ENCODE data around the gene ACAT2.

Gene ACAT2

DNA sequence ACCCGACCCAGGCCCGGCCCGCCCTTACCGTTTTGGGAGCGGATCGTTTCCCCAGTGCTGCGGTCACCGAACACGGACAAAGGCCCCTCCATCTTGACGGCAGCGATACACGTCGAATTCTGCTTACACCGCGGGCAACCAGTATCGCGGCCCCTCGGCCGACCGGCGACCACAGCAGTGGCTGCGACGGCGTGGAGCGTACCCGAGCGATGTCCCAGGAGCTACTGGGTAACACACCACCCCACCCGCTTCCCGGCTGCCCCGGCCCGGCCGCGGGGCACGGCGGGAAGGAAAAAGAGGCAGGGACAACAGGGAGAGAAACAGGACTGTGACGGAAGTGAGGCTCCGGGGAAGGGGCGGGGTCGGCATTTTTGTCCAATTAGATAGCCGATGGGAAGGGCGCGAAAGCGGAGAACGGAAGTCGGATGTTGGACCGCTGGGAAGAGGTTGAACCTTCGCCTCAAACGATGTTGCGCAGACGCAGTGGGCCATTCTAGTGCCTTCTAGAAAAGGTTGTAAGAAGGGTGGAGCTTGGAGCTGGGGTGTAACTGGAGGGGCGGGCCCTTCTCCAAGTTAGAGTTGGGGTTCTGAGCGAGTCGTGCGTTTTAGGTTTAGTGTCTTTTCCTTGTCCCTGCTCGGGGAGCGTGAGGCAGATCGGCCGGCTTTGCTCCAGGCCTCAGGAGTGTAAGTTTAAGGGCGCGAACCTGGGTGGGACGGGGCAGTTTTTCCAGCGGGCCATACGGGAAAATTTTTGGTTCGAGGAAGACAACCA lies 27.7 kb downstream of the ACAT2 start, which contains the start of gene TCP1 (continued):
- no peak for TF ChIP-seq ZNF211 (tag by site-specific recombination; IDR thresholded peaks at IDR 0.05; ENCODE audit: low read depth)
- TF ChIP-seq ZNF610 (tag by site-specific recombination; IDR thresholded peaks at IDR 0.05; ENCODE audit: borderline replicate concordance) = 0 out of 2 replicates have a peak, but pooled peaks have one; percentile 38
- TF ChIP-seq, protein P1, sequence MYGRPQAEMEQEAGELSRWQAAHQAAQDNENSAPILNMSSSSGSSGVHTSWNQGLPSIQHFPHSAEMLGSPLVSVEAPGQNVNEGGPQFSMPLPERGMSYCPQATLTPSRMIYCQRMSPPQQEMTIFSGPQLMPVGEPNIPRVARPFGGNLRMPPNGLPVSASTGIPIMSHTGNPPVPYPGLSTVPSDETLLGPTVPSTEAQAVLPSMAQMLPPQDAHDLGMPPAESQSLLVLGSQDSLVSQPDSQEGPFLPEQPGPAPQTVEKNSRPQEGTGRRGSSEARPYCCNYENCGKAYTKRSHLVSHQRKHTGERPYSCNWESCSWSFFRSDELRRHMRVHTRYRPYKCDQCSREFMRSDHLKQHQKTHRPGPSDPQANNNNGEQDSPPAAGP (tag by site-specific recombination; IDR thresholded peaks at IDR 0.05) = peak; percentile 26; the same call in 1 of the 2 replicates
- TF ChIP-seq, protein P2, sequence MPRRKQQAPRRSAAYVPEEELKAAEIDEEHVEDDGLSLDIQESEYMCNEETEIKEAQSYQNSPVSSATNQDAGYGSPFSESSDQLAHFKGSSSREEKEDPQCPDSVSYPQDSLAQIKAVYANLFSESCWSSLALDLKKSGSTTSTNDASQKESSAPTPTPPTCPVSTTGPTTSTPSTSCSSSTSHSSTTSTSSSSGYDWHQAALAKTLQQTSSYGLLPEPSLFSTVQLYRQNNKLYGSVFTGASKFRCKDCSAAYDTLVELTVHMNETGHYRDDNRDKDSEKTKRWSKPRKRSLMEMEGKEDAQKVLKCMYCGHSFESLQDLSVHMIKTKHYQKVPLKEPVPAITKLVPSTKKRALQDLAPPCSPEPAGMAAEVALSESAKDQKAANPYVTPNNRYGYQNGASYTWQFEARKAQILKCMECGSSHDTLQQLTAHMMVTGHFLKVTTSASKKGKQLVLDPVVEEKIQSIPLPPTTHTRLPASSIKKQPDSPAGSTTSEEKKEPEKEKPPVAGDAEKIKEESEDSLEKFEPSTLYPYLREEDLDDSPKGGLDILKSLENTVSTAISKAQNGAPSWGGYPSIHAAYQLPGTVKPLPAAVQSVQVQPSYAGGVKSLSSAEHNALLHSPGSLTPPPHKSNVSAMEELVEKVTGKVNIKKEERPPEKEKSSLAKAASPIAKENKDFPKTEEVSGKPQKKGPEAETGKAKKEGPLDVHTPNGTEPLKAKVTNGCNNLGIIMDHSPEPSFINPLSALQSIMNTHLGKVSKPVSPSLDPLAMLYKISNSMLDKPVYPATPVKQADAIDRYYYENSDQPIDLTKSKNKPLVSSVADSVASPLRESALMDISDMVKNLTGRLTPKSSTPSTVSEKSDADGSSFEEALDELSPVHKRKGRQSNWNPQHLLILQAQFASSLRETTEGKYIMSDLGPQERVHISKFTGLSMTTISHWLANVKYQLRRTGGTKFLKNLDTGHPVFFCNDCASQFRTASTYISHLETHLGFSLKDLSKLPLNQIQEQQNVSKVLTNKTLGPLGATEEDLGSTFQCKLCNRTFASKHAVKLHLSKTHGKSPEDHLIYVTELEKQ (tag by site-specific recombination; IDR thresholded peaks at IDR 0.05; ENCODE audit: borderline replicate concordance) = 0 out of 2 replicates have a peak, but pooled peaks have one; percentile 9
- 0 out of 2 replicates have a peak, but pooled peaks have one; percentile 25 for TF ChIP-seq ZNF324 (tag by site-specific recombination; IDR thresholded peaks at IDR 0.05)
- peak; percentile 62 for TF ChIP-seq ZNF394 (tag by site-specific recombination; IDR thresholded peaks at IDR 0.05; ENCODE audit: borderline replicate concordance)
- TF ChIP-seq, protein P3, sequence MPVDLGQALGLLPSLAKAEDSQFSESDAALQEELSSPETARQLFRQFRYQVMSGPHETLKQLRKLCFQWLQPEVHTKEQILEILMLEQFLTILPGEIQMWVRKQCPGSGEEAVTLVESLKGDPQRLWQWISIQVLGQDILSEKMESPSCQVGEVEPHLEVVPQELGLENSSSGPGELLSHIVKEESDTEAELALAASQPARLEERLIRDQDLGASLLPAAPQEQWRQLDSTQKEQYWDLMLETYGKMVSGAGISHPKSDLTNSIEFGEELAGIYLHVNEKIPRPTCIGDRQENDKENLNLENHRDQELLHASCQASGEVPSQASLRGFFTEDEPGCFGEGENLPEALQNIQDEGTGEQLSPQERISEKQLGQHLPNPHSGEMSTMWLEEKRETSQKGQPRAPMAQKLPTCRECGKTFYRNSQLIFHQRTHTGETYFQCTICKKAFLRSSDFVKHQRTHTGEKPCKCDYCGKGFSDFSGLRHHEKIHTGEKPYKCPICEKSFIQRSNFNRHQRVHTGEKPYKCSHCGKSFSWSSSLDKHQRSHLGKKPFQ (tag by site-specific recombination; IDR thresholded peaks at IDR 0.05) = peak; percentile 46; the same call in 1 of the 2 replicates
- TF ChIP-seq ZBTB17 (tag by site-specific recombination; IDR thresholded peaks at IDR 0.05) = peak; percentile 56
- 0 out of 2 replicates have a peak, but pooled peaks have one; percentile 24 for TF ChIP-seq ZNF792 (tag by site-specific recombination; IDR thresholded peaks at IDR 0.05)
- TF ChIP-seq, protein P4, sequence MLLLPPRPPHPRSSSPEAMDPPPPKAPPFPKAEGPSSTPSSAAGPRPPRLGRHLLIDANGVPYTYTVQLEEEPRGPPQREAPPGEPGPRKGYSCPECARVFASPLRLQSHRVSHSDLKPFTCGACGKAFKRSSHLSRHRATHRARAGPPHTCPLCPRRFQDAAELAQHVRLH (tag by site-specific recombination; IDR thresholded peaks at IDR 0.05) = no peak
- no peak for TF ChIP-seq ZFP3 (tag by site-specific recombination; IDR thresholded peaks at IDR 0.05; ENCODE audit: low read depth)
- peak; percentile 35; the same call in 1 of the 2 replicates for TF ChIP-seq OSR2 (tag by site-specific recombination; IDR thresholded peaks at IDR 0.05)
- TF ChIP-seq ZBTB6 (tag by site-specific recombination; IDR thresholded peaks at IDR 0.05) = peak; percentile 95
- TF ChIP-seq ZNF544 (tag by site-specific recombination; IDR thresholded peaks at IDR 0.05) = no peak
- TF ChIP-seq ZNF791 (tag by site-specific recombination; IDR thresholded peaks at IDR 0.05) = no peak
- TF ChIP-seq GLIS2 (tag by site-specific recombination; IDR thresholded peaks at IDR 0.05) = no peak
- TF ChIP-seq SP7 (tag by site-specific recombination; IDR thresholded peaks at IDR 0.05) = peak; percentile 42; the same call in 1 of the 2 replicates
- TF ChIP-seq SETDB1 (IDR thresholded peaks at IDR 0.05; ENCODE audit: insufficient read length, low read length) = peak; percentile 58
- no peak; the same call in 1 of the 2 replicates for TF ChIP-seq MZF1 (tag by site-specific recombination; IDR thresholded peaks at IDR 0.05; ENCODE audit: borderline replicate concordance)
- TF ChIP-seq, protein P5, sequence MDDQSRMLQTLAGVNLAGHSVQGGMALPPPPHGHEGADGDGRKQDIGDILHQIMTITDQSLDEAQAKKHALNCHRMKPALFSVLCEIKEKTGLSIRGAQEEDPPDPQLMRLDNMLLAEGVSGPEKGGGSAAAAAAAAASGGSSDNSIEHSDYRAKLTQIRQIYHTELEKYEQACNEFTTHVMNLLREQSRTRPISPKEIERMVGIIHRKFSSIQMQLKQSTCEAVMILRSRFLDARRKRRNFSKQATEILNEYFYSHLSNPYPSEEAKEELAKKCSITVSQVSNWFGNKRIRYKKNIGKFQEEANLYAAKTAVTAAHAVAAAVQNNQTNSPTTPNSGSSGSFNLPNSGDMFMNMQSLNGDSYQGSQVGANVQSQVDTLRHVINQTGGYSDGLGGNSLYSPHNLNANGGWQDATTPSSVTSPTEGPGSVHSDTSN (CRISPR knock-in tag; IDR thresholded peaks at IDR 0.05) = 0 out of 2 replicates have a peak, but pooled peaks have one; percentile 27
- peak; percentile 99 for TF ChIP-seq ZNF76 (tag by site-specific recombination; IDR thresholded peaks at IDR 0.05; ENCODE audit: borderline replicate concordance, low read depth)
- TF ChIP-seq ZNF157 (tag by site-specific recombination; IDR thresholded peaks at IDR 0.05) = 0 out of 2 replicates have a peak, but pooled peaks have one; percentile 16
- no peak for TF ChIP-seq MEIS1 (CRISPR knock-in tag; IDR thresholded peaks at IDR 0.05; ENCODE audit: borderline replicate concordance)
- peak; percentile 90 for TF ChIP-seq ZFP37 (tag by site-specific recombination; IDR thresholded peaks at IDR 0.05)
- TF ChIP-seq, protein P6, sequence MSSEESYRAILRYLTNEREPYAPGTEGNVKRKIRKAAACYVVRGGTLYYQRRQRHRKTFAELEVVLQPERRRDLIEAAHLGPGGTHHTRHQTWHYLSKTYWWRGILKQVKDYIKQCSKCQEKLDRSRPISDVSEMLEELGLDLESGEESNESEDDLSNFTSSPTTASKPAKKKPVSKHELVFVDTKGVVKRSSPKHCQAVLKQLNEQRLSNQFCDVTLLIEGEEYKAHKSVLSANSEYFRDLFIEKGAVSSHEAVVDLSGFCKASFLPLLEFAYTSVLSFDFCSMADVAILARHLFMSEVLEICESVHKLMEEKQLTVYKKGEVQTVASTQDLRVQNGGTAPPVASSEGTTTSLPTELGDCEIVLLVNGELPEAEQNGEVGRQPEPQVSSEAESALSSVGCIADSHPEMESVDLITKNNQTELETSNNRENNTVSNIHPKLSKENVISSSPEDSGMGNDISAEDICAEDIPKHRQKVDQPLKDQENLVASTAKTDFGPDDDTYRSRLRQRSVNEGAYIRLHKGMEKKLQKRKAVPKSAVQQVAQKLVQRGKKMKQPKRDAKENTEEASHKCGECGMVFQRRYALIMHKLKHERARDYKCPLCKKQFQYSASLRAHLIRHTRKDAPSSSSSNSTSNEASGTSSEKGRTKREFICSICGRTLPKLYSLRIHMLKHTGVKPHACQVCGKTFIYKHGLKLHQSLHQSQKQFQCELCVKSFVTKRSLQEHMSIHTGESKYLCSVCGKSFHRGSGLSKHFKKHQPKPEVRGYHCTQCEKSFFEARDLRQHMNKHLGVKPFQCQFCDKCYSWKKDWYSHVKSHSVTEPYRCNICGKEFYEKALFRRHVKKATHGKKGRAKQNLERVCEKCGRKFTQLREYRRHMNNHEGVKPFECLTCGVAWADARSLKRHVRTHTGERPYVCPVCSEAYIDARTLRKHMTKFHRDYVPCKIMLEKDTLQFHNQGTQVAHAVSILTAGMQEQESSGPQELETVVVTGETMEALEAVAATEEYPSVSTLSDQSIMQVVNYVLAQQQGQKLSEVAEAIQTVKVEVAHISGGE (tag by site-specific recombination; conservative IDR thresholded peaks at IDR 0.05; ENCODE audit: low read depth) = peak; percentile 89
- TF ChIP-seq ZNF133 (tag by site-specific recombination; IDR thresholded peaks at IDR 0.05) = peak; percentile 37; the same call in 1 of the 2 replicates
